ENCODE results near the gene OSBPL2. TPM values are rescaled to one million over a fixed set of nuclear protein-coding genes. Genes with fewer than 3 reads are reported as not detected.

Gene OSBPL2
- total and polyA plus RNA-seq, 2 donors (not counting 3 experiments of a cell fraction or from before 2014, with no cell fraction given), result 13.1 to 33.0 TPM

- POLR2A ChIA-PET, result interaction anchor here (1.0 kb wide), 1 partner anchor 53 kb away, joined by 3 read pairs; no protein-coding TSS in a partner anchor
- H3K79me2 ChIP-seq (ENCODE audit: control insufficient read depth, insufficient read depth, low read length), result peaks cover 41% of the 10 kb centered on the region
- intact Hi-C loops (cut with micrococcal nuclease), result loop anchor here (10.0 kb wide), 1 partner anchor 489 kb away; the partner anchor contains the start of gene MRGBP
Observed at GRCh38 chr20:62305765-62306413, 67.6 kb downstream of the OSBPL2 start.

More at GRCh38 chr20:62305765-62306413, 67.6 kb downstream of the OSBPL2 start:
- CTCF ChIA-PET, result interaction anchor here (0.6 to 8.1 kb wide), 4 partner anchors 59 to 81 kb away, joined by 3 to 113 read pairs (median 10); partner anchors contain the start of gene RPS21
- dilution Hi-C loops (cut with MboI; ENCODE audit: extremely low pct_ligation_motif_present, low sequenced_read_pairs), result no loop called here
- no peaks in the 10 kb centered on the region for H3K27me3 ChIP-seq (ENCODE audit: control insufficient read depth in 2 of 2, insufficient read depth in 2 of 2, low read length in 2 of 2)
- no TSS peak for BruUV-seq (replicated peaks)
- no peaks in the 10 kb centered on the region for H4K20me1 ChIP-seq (replicated peaks; ENCODE audit: control insufficient read depth, extremely low read depth, insufficient read depth, low read length)
- no peak for TF ChIP-seq FOS (IDR thresholded peaks at IDR 0.05; ENCODE audit: borderline replicate concordance, insufficient read depth, low read length)
- TF ChIP-seq CTCF (IDR thresholded peaks at IDR 0.05; ENCODE audit: extremely low read depth in 1 of 2, insufficient read depth in 1 of 2, low read depth in 1 of 2, low read length in 2 of 2), result no peak
- no peak for TF ChIP-seq GATA2 (IDR thresholded peaks at IDR 0.05; ENCODE audit: insufficient read depth, insufficient read length, low read depth, low read length)
- TF ChIP-seq POLR2A (IDR thresholded peaks at IDR 0.05; ENCODE audit: low read depth, low read length), result peak; percentile 20
- peaks cover 19 to 43% of the 10 kb centered on the region in 2 experiments for H3K36me3 ChIP-seq (ENCODE audit: control insufficient read depth in 2 of 2, extremely low read depth in 1 of 2, insufficient read depth in 2 of 2, low read length in 2 of 2)
- FAIRE-seq (no peak), DNase-seq (ENCODE audit: low read depth, low spot score) (no peak)
- H3K27ac ChIP-seq (ENCODE audit: insufficient read depth, low read depth, low read length), result no peak overlapping the region
- H3K4me3 ChIP-seq (replicated peaks in 1 of 3; ENCODE audit: insufficient read depth in 1 of 3, low read depth in 1 of 3, low read length in 3 of 3), result no peak overlapping the region
- no peaks in the 10 kb centered on the region for H3K9me1 ChIP-seq (replicated peaks; ENCODE audit: control insufficient read depth, extremely low read depth, insufficient read depth, low read length)
- H3K4me1 ChIP-seq (ENCODE audit: control insufficient read depth, extremely low read depth, insufficient read depth, low read length), result peaks cover 21% of the 10 kb centered on the region
- H3K9ac ChIP-seq (replicated peaks; ENCODE audit: extremely low read depth, insufficient read depth, low read length), result no peak overlapping the region
- H2AFZ ChIP-seq (ENCODE audit: low read depth, low read length), result no peak overlapping the region
- H3K9me3 ChIP-seq (replicated peaks; ENCODE audit: control insufficient read depth, insufficient read depth, low read length), result no peaks in the 10 kb centered on the region
- H3K4me2 ChIP-seq (ENCODE audit: insufficient read depth, low read length), result peak overlapping the region; percentile 78

Data from endothelial cell of umbilical vein (primary cell).